Measurements from ENCODE around the gene OR4C5. TPM values are rescaled to one million over a fixed set of nuclear protein-coding genes. Genes with fewer than 3 reads are reported as not detected.
"Not testable (repeated sequence)": the region's sequence is repeated elsewhere in the genome, so short reads cannot be mapped to it uniquely, and the experiment has no call there.

The OR4C5 gene
- not detected for total RNA-seq

DNA sequence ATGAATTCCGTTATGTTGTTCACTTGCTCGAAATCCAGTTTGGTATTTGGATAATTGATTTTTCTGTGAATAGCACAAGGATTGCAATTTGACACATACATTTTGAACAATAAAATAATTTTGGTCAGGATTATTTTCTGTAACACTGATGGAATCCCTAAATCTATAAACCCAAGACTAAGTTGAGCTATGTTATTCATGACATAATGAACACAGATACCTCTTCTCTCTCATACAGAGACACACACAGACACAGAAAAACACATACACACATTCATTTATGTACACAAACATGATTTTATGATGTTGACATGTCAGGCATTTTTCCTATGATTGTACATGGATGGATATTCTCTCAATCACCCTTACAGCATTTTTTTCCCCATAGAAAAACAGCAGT, at the start of gene OR4C5:
TSS of gene OR4C5 (minus strand) at position 101 of the 400 bp plus-strand sequence. CDS start at position 101, 0 bp downstream.
- 76 to 85% methylated on average over 2 of the region's 2 CpGs for WGBS, 2 donors
- TF ChIP-seq, protein P1, sequence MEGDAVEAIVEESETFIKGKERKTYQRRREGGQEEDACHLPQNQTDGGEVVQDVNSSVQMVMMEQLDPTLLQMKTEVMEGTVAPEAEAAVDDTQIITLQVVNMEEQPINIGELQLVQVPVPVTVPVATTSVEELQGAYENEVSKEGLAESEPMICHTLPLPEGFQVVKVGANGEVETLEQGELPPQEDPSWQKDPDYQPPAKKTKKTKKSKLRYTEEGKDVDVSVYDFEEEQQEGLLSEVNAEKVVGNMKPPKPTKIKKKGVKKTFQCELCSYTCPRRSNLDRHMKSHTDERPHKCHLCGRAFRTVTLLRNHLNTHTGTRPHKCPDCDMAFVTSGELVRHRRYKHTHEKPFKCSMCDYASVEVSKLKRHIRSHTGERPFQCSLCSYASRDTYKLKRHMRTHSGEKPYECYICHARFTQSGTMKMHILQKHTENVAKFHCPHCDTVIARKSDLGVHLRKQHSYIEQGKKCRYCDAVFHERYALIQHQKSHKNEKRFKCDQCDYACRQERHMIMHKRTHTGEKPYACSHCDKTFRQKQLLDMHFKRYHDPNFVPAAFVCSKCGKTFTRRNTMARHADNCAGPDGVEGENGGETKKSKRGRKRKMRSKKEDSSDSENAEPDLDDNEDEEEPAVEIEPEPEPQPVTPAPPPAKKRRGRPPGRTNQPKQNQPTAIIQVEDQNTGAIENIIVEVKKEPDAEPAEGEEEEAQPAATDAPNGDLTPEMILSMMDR (IDR thresholded peaks at IDR 0.05) = no peak
- no peak within 1 kb of the TSS for H3K4me3 ChIP-seq (ENCODE audit: low read depth, poor library complexity, severe bottlenecking)
- DNase-seq (ENCODE audit: low spot score in 2 of 2) = no peak
- intact Hi-C loops (cut with DNase I; ENCODE audit: low total_unique reads) = no loop called here

DNA sequence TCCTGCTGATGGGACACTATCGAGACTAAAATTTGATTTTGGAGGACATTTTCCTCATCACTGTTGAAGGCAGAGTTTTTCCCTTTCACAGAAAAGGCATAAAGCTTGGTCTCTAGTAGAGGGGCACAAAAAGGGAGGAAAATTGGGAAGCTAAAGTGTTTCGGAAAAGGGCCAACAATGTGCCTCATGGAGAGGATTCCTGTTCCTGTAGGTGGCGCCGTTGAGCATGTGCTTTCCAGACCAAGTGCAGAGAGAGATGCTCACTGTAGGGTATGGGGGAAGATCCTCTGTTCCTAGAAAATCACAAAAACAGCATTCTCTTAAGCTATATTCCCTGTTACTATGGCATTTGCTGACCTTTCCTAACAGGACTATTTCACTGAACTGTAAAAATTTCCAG, 18.4 kb upstream of the OR4C5 start:
- 48 to 50% methylated on average over 4 of the region's 4 CpGs for WGBS, 2 donors

DNA sequence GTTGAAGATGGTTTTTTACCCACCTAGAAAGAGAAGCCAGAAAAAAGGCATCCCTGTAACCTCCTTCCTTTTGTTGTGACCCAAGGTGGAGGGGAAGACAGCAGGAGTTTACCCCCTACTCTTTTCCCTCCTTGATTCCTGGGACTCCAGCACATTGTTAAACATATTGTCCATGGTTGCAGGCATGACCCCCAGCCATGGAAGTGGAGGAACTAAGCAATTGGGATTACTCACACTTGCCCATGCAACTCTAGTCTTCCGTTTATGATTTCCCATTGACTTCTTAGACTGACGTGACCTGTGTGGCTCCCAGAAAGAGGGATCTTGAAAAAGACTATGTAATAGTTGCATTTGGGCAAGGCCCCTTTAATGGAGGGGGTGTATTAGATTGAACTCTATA, 17.9 kb upstream of the OR4C5 start:
- intact Hi-C loops (cut with DNase I; ENCODE audit: low total_unique reads); DNase-seq (ENCODE audit: low spot score in 2 of 2): not testable (repeated sequence)
- WGBS, 2 donors = 56 to 70% methylated on average over 2 of the region's 2 CpGs

More for the DNA sequence above, 18.4 kb upstream of the OR4C5 start:
- no peak overlapping the region for H3K4me3 ChIP-seq (ENCODE audit: low read depth, poor library complexity, severe bottlenecking)
- TF ChIP-seq, protein P1 (IDR thresholded peaks at IDR 0.05) = no peak
- TF ChIP-seq POLR2A (IDR thresholded peaks at IDR 0.05) = no peak
- no peak for DNase-seq (ENCODE audit: low spot score in 2 of 2)
- intact Hi-C loops (cut with DNase I; ENCODE audit: low total_unique reads) = no loop called here

DNA sequence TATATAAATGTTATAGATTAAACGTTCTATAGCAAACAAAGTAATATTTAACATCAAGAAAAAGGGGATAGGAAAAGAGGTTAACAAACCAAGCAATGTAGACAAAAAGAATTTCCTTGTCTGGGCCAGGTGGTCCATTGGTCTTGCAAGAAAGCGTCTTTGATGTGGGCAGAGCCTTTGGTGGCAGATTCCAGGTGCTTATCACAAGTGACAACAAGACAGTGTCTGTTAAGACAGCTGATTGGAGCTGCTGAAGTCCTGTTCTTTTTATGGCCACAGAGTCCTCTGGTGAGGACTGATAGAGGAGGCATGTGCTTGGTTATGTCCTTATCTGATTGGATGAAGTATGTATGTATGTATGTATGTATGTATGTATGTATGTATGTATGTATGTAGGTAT, 5.0 kb downstream of the OR4C5 start:
- intact Hi-C loops (cut with DNase I; ENCODE audit: low total_unique reads); H3K4me3 ChIP-seq (ENCODE audit: low read depth, poor library complexity, severe bottlenecking): not testable (repeated sequence)

More for the DNA sequence above, 17.9 kb upstream of the OR4C5 start:
- H3K4me3 ChIP-seq (ENCODE audit: low read depth, poor library complexity, severe bottlenecking) = not testable (repeated sequence)

DNA sequence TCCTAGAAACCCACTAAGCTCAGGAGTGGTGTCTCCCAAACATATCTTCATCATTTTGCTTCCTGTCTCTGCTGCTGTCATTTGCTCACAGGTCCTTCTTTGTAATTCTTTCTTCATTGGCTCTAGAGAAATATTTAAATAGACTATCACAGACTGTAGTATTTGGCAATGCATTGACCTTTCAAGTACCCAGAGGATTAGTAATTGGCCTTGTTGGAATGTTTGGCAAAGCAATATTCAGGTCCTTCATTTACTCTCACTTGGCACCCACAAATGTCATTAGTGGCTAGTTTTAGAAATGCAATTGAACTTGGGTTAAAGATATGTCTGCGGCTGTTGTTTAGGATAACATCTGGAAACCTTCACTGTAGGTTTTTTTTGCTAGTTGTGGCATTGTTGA, 11.6 kb downstream of the OR4C5 start:
- DNase-seq (ENCODE audit: low spot score in 2 of 2) = no peak
- TF ChIP-seq, protein P1 (IDR thresholded peaks at IDR 0.05) = no peak
- no peak for TF ChIP-seq POLR2A (IDR thresholded peaks at IDR 0.05)
- intact Hi-C loops (cut with DNase I; ENCODE audit: low total_unique reads) = no loop called here
- H3K4me3 ChIP-seq (ENCODE audit: low read depth, poor library complexity, severe bottlenecking) = no peak overlapping the region
- WGBS, 2 donors = 96 to 97% methylated on average over 1 of the region's 1 CpG

More for the DNA sequence above, 5.0 kb downstream of the OR4C5 start:
- DNase-seq (ENCODE audit: low spot score in 2 of 2) = not testable (repeated sequence)
- 49 to 54% methylated on average over 2 of the region's 2 CpGs for WGBS, 2 donors

DNA sequence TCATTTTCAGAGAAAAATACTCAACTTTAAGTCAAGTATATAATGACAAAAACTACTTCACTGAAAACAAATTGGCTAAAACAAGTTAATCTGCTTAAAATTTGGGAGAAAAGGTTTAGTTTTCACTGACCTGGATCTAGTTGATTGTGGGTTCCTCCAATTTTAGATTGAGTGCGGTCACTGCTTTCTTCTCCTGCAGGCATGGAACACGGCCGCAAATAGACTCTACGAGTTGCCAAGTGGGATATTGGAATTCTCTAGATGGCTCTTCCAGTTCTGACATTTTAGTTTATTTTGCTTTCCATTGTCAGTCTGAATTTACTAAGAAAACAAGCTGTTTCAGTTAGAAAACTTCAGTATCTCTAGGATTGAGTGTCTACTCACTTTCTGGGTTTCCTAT, 12.3 kb downstream of the OR4C5 start:
- 87 to 94% methylated on average over 4 of the region's 4 CpGs for WGBS, 2 donors
- no peak overlapping the region for H3K4me3 ChIP-seq (ENCODE audit: low read depth, poor library complexity, severe bottlenecking)
- TF ChIP-seq, protein P1 (IDR thresholded peaks at IDR 0.05) = no peak
- TF ChIP-seq POLR2A (IDR thresholded peaks at IDR 0.05) = no peak
- intact Hi-C loops (cut with DNase I; ENCODE audit: low total_unique reads) = no loop called here
- no peak for DNase-seq (ENCODE audit: low spot score in 2 of 2)

DNA sequence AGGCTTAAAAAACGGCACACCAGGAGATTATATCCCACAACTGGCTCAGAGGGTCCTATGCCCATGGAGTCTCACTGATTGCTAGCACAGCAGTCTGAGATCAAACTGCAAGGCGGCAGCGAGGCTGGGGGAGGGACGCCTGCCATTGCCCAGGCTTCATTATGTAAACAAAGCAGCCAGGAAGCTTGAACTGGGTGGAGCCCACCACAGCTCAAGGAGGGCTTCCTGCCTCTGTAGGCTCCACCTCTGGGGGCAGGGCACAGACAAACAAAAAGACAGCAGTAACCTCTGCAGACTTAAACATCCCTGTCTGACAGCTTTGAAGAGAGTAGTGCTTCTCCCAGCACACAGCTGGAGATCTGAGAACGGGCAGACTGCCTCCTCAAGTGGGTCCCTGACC, 20.0 kb downstream of the OR4C5 start:
- WGBS, 2 donors = 70 to 76% methylated on average over 4 to 5 of the region's 5 CpGs
- H3K4me3 ChIP-seq (ENCODE audit: low read depth, poor library complexity, severe bottlenecking); DNase-seq (ENCODE audit: low spot score in 2 of 2); intact Hi-C loops (cut with DNase I; ENCODE audit: low total_unique reads): not testable (repeated sequence)

DNA sequence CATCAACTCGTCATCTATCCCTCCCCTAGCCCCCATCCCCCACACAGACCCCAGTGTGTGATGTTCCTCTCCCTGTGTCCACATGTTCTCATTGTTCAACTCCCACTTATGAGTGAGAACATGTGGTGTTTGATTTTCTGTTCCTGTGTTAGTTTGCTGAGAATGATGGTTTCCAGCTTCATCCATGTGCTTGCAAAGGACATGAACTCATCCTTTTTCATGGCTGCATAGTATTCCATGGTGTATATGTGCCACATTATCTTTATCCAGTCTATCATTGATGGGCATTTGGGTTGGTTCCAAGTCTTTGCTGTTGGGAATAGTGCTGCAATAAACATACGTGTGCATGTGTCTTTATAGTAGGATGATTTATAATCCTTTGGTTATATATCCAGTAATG, 23.8 kb downstream of the OR4C5 start:
- 49 to 50% methylated on average over 2 of the region's 2 CpGs for WGBS, 2 donors
- DNase-seq (ENCODE audit: low spot score in 2 of 2); intact Hi-C loops (cut with DNase I; ENCODE audit: low total_unique reads); H3K4me3 ChIP-seq (ENCODE audit: low read depth, poor library complexity, severe bottlenecking): not testable (repeated sequence)
